CD4-positive, alpha-beta T cell (primary cell): Measurements from ENCODE around the gene SHISA7. TPM values are rescaled to one million over a fixed set of nuclear protein-coding genes. Genes with fewer than 3 reads are reported as not detected.
"Not testable (repeated sequence)": the region's sequence is repeated elsewhere in the genome, so short reads cannot be mapped to it uniquely, and the experiment has no call there.

ENCODE experiments used
- ATAC-seq: fragments of 200-7000 bp; cut with Tn5 transposase; one replicate; pipeline ENCODE4 v1.10.0; 2022; ENCODE audit warnings: mild to moderate bottlenecking; ENCODE audit not compliant: poor library complexity
- CTCF ChIA-PET: fragments of 350-600 bp; sonication (Branson Sonifier 250); formaldehyde crosslinking; loops from one replicate; lab custom pipeline; 2021; ENCODE audit warnings: antibody characterized with exemption, inconsistent platforms; lab: Charles Lee
- POLR2A ChIA-PET: fragments of 350-600 bp; sonication (Branson Sonifier 250); formaldehyde crosslinking; loops from one replicate; lab custom pipeline; 2021; ENCODE audit warnings: antibody characterized with exemption, inconsistent platforms; lab: Charles Lee
- DNase-seq, 14 experiments: peaks; one replicate each; pipeline ENCODE4 v3.0.0-alpha.2; 2013 to 2020; ENCODE audit warnings: mixed read lengths in 2 of 14
- H3K27ac ChIP-seq, 2 donors: one replicate each; pipeline versions ENCODE4 v1.5.1 to v1.7.0; 2013; ENCODE audit warnings: low read length in 2 of 2, low read depth in 1 of 2, mild to moderate bottlenecking in 1 of 2
- H3K27me3 ChIP-seq, 2 experiments: 1 replicate in 1 of 2; 2 replicates in 1 of 2; pipeline versions ENCODE4 v1.6.1 to v1.7.0; 2013; ENCODE audit warnings: low read length in 2 of 2, control low read depth in 1 of 2, mild to moderate bottlenecking in 1 of 2, moderate library complexity in 1 of 2; ENCODE audit not compliant: insufficient read depth in 2 of 2, control insufficient read depth in 1 of 2
- H3K36me3 ChIP-seq: one replicate; pipeline ENCODE4 v1.6.1; 2013; ENCODE audit warnings: low read length, control low read depth; ENCODE audit not compliant: insufficient read depth
- H3K4me1 ChIP-seq: one replicate; pipeline ENCODE4 v1.6.1; 2013; ENCODE audit warnings: low read length, control low read depth; ENCODE audit not compliant: insufficient read depth
- H3K4me3 ChIP-seq: one replicate; pipeline ENCODE4 v1.5.1; 2013; ENCODE audit warnings: mild to moderate bottlenecking, low read length, moderate library complexity
- H3K9me3 ChIP-seq, 2 experiments: 1 replicate in 1 of 2; 2 replicates in 1 of 2; pipeline versions ENCODE4 v1.6.1 to v1.7.0; 2013; ENCODE audit warnings: low read length in 2 of 2, mild to moderate bottlenecking in 2 of 2, control low read depth in 1 of 2, moderate library complexity in 1 of 2; ENCODE audit not compliant: control insufficient read depth in 1 of 2, insufficient read depth in 1 of 2
- H3K27ac Mint-ChIP-seq: one replicate; pipeline ENCODE4 v1.8.0; 2020; ENCODE audit warnings: mixed read lengths
- H3K27me3 Mint-ChIP-seq: one replicate; pipeline ENCODE4 v1.8.0; 2021; ENCODE audit warnings: mixed read lengths
- H3K36me3 Mint-ChIP-seq: one replicate; pipeline ENCODE4 v1.8.0; 2021; ENCODE audit warnings: low read depth, mixed read lengths
- H3K4me1 Mint-ChIP-seq: one replicate; pipeline ENCODE4 v1.8.0; 2021; ENCODE audit warnings: low read depth, mixed read lengths
- H3K4me3 Mint-ChIP-seq: one replicate; pipeline ENCODE4 v1.8.0; 2020; ENCODE audit warnings: mild to moderate bottlenecking, mixed read lengths
- H3K9me3 Mint-ChIP-seq: one replicate; pipeline ENCODE4 v1.8.0; 2020; ENCODE audit warnings: mixed read lengths
- CTCF ChIP-seq: fragments of 200-600 bp; IDR thresholded peaks from one replicate; pipeline ENCODE4 v1.8.0; 2022; ENCODE audit warnings: antibody characterized with exemption, mild to moderate bottlenecking
- intact Hi-C, 2 experiments: fragments of 100-400 bp; cut with DNase I in 1 of 2; cut with micrococcal nuclease in 1 of 2; formaldehyde crosslinking; loops; one replicate each; pipeline versions ENCODE4 v1.15.1 to v1.9.0; 2023 to 2025; cut with DNase I, micrococcal nuclease
- total RNA-seq, 174 experiments: library from RNA in 2 of 174; stranded (reverse) in 2 of 174; gene quantifications; one replicate each; pipeline ENCODE4 v1.2.3 and lab custom pipeline; 2021 to 2026

Gene SHISA7
- total RNA-seq, 2 experiments from 2014 or later = not detected

GRCh38 chr19:55423225-55424005 lies 19.7 kb downstream of the SHISA7 start:
- no peak overlapping the region for H3K4me3 ChIP-seq
- H3K27ac ChIP-seq = no peak overlapping the region
- Mint-ChIP-seq H3K4me3 (no peak overlapping the region), H3K36me3 (no peaks in the 10 kb centered on the region), H3K27me3 (peaks cover 1% of the 10 kb centered on the region), H3K4me1 (peaks cover 23% of the 10 kb centered on the region), H3K9me3 (no peaks in the 10 kb centered on the region), H3K27ac (no peak overlapping the region)
- H3K4me1 ChIP-seq = peaks cover 24% of the 10 kb centered on the region
- no peak for ATAC-seq
- no peak for TF ChIP-seq CTCF
- ChIA-PET POLR2A (no interaction called here), CTCF (no interaction called here)
- H3K27me3 ChIP-seq = peaks cover 2 to 5% of the 10 kb centered on the region in 2 experiments
- H3K9me3 ChIP-seq = no peaks in the 10 kb centered on the region
- H3K36me3 ChIP-seq = no peaks in the 10 kb centered on the region
- no peak for DNase-seq
- intact Hi-C loops = no loop called here

DNA sequence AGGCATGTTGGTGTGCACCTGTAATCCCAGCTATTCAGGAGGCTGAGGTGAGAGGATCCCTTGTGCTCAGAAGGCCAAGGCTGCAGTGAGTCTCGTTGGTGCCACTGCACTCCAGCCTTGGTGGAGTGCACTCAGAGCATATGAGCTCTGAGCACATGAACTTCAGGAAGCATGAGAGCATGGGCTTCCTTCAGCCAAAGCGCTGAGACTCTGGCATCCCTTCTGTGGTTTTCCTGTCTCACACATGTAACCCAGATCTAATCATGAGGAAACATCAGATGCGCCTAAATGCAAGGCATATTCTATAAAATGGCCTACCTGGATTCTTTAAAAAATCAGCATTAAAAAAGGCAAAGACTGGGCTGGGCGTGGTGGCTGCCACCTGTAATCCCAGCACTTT lies 21.8 kb downstream of the SHISA7 start:
- H3K27me3 ChIP-seq, H3K27me3 Mint-ChIP-seq, H3K9me3 Mint-ChIP-seq, H3K27ac ChIP-seq, H3K4me3 ChIP-seq, intact Hi-C loops, H3K36me3 Mint-ChIP-seq, H3K36me3 ChIP-seq, H3K9me3 ChIP-seq: not testable (repeated sequence)
- DNase-seq = peak in 10 of 14 experiments; percentile 13 to 77 (median 38)
- ATAC-seq = peak; percentile 94
- Mint-ChIP-seq H3K27ac (peak overlapping the region; percentile 68), H3K4me1 (peaks cover 28% of the 10 kb centered on the region), H3K4me3 (peak overlapping the region; percentile 32)
- H3K4me1 ChIP-seq = peaks cover 31% of the 10 kb centered on the region
- POLR2A ChIA-PET = interaction anchor here (1.7 kb wide), 1 partner anchor 13 kb away, joined by 13 read pairs; the partner anchor contains the start of gene UBE2S
- CTCF ChIA-PET = interaction anchor here (0.7 to 1.0 kb wide), 2 partner anchors 65 to 83 kb away, joined by 3 to 4 read pairs; no protein-coding TSS in a partner anchor

- Mint-ChIP-seq H3K4me1 (peaks cover 26% of the 10 kb centered on the region), H3K9me3 (no peaks in the 10 kb centered on the region), H3K27me3 (no peaks in the 10 kb centered on the region), H3K36me3 (no peaks in the 10 kb centered on the region), H3K4me3 (no peak overlapping the region), H3K27ac (no peak overlapping the region)
- ATAC-seq (no peak), DNase-seq (no peak)
- peaks cover 31% of the 10 kb centered on the region for H3K4me1 ChIP-seq
- H3K36me3 ChIP-seq = no peaks in the 10 kb centered on the region
- POLR2A ChIA-PET = no interaction called here
- peaks cover 0 to 5% of the 10 kb centered on the region in 2 experiments for H3K27me3 ChIP-seq
- intact Hi-C loops = loop anchor here (2.0 to 5.0 kb wide), 2 partner anchors 117 to 167 kb away; no protein-coding TSS in a partner anchor
- CTCF ChIA-PET = no interaction called here
- H3K4me3 ChIP-seq = no peak overlapping the region
- H3K9me3 ChIP-seq = no peaks in the 10 kb centered on the region
- H3K27ac ChIP-seq = no peak overlapping the region
- TF ChIP-seq CTCF = no peak
These were observed 23.4 kb downstream of the SHISA7 start for GRCh38 chr19:55419624-55420236.
